Left renal cortex interstitium (tissue), 4 donors: ENCODE results near the gene ACOXL. TPM values are rescaled to one million over a fixed set of nuclear protein-coding genes. Genes with fewer than 3 reads are reported as not detected.
"Not testable (repeated sequence)": the region's sequence is repeated elsewhere in the genome, so short reads cannot be mapped to it uniquely, and the experiment has no call there.

Source experiments
- DNase-seq, 4 donors: peaks; one replicate each; pipeline ENCODE4 v3.0.0-alpha.2; 2013; ENCODE audit warnings: low read depth in 4 of 4, low spot score in 2 of 4, missing footprints in 1 of 4
- polyA plus RNA-seq, 4 donors: library from polyadenylated mRNA; unstranded; fragments of 120-200 nt; gene quantifications; one replicate each; pipeline ENCODE4 v1.2.1, GENCODE V29; 2013; ENCODE audit not compliant: insufficient read length in 4 of 4

ACOXL gene
- polyA plus RNA-seq, 4 donors = 0.43 to 1.2 (median 0.76) TPM

GRCh38 chr2:111049792-111050640 lies 317.6 kb downstream of the ACOXL start:
- peak in 1 of 4 donors; percentile 55 for DNase-seq

GRCh38 chr2:111050701-111051376 lies 318.5 kb downstream of the ACOXL start:
- no peak for DNase-seq

GRCh38 chr2:111052621-111053020 lies 320.2 kb downstream of the ACOXL start:
- no peak for DNase-seq

GRCh38 chr2:111053266-111053665 lies 320.9 kb downstream of the ACOXL start:
- no peak for DNase-seq

GRCh38 chr2:111053825-111054515 lies 321.6 kb downstream of the ACOXL start:
- DNase-seq = no peak

GRCh38 chr2:111054791-111055691 lies 322.7 kb downstream of the ACOXL start:
- DNase-seq = no peak

GRCh38 chr2:111055735-111056134 lies 323.4 kb downstream of the ACOXL start:
- DNase-seq = no peak

- no peak for DNase-seq
Measured at GRCh38 chr2:111057045-111057444, 324.7 kb downstream of the ACOXL start.

- DNase-seq = no peak
Measured at GRCh38 chr2:111057721-111058120, 325.3 kb downstream of the ACOXL start.

- DNase-seq = no peak
Measured at GRCh38 chr2:111058264-111058663, 325.9 kb downstream of the ACOXL start.

- no peak for DNase-seq
Measured at GRCh38 chr2:111061191-111061590, 328.8 kb downstream of the ACOXL start.

- DNase-seq = no peak
Measured at GRCh38 chr2:111062417-111062816, 330.0 kb downstream of the ACOXL start.

- no peak for DNase-seq
Measured at GRCh38 chr2:111066062-111066593, 333.8 kb downstream of the ACOXL start.

- no peak for DNase-seq
Measured at GRCh38 chr2:111068435-111069058, 336.2 kb downstream of the ACOXL start.

- DNase-seq = no peak
Measured at GRCh38 chr2:111069722-111070121, 337.3 kb downstream of the ACOXL start.

- peak in 1 of 4 donors; percentile 45 for DNase-seq
Measured at GRCh38 chr2:111071600-111072171, 339.3 kb downstream of the ACOXL start.

GRCh38 chr2:111072220-111072871 lies 340.0 kb downstream of the ACOXL start:
- no peak for DNase-seq

GRCh38 chr2:111082659-111083058 lies 350.3 kb downstream of the ACOXL start:
- not testable (repeated sequence) for DNase-seq

- no peak for DNase-seq
Measured at GRCh38 chr2:111091811-111092211, 359.4 kb downstream of the ACOXL start.
